HEK293 (cell line): ENCODE data around the gene SPECC1L.

Source experiments
- CTCF ChIA-PET: fragments of 350-600 bp; formaldehyde crosslinking; extraction: SDS; loops from one replicate; lab custom pipeline; 2021; ENCODE audit warnings: antibody characterized with exemption; lab: Yijun Ruan, JAX
- POLR2A ChIA-PET: fragments of 300-600 bp; formaldehyde crosslinking; extraction: SDS; loops from one replicate; lab custom pipeline; 2020; ENCODE audit warnings: antibody characterized with exemption, inconsistent platforms; lab: Yijun Ruan, JAX
- H3K27ac ChIP-seq: fragments of 200-500 bp; sonication (Bioruptor generic); 2 replicates; pipeline ENCODE4 v1.5.1; 2014; ENCODE audit warnings: low read depth, low read length, control low read depth, inconsistent platforms; ENCODE audit errors: extremely low read depth
- H3K36me3 ChIP-seq, 2 experiments: fragments of 200-500 bp in 1 of 2; sonication (Bioruptor generic) in 1 of 2; 1 replicate in 1 of 2; 2 replicates in 1 of 2; pipeline ENCODE4 v1.5.1; 2014 to 2017; ENCODE audit warnings: inconsistent platforms in 2 of 2, low read length in 2 of 2; ENCODE audit not compliant: control insufficient read depth in 2 of 2, insufficient read depth in 1 of 2
- H3K4me1 ChIP-seq: fragments of 200-500 bp; sonication (Bioruptor generic); 2 replicates; pipeline ENCODE4 v1.5.1; 2014; ENCODE audit warnings: mild to moderate bottlenecking, low read length, inconsistent platforms; ENCODE audit not compliant: control insufficient read depth, insufficient read depth
- H3K4me3 ChIP-seq: 2 replicates; pipeline ENCODE4 v1.5.1; 2011; ENCODE audit warnings: low read depth, mild to moderate bottlenecking, control low read depth, low read length, moderate library complexity
- H3K9me3 ChIP-seq: fragments of 200-500 bp; sonication (Bioruptor generic); 2 replicates; pipeline ENCODE4 v1.5.1; 2014; ENCODE audit warnings: low read depth, low read length, inconsistent platforms; ENCODE audit not compliant: control insufficient read depth, insufficient read depth
- CTCF ChIP-seq: fragments of 450-650 bp; formaldehyde crosslinking; IDR thresholded peaks from 2 replicates; pipeline ENCODE4 v1.5.1; 2016; ENCODE audit warnings: missing biosample characterization, missing genetic modification characterization
- GLI2 ChIP-seq: fragments of 450-650 bp; formaldehyde crosslinking; IDR thresholded peaks from 2 replicates; pipeline ENCODE4; 2017; ENCODE audit warnings: missing biosample characterization, missing genetic modification characterization, low read depth, borderline replicate concordance
- HOXA7 ChIP-seq: sonication (generic); formaldehyde crosslinking; IDR thresholded peaks from 2 replicates; pipeline ENCODE4 v1.8.1; 2022; ENCODE audit warnings: missing genetic modification reagents, borderline replicate concordance
- PRDM4 ChIP-seq: fragments of 450-650 bp; formaldehyde crosslinking; IDR thresholded peaks from 2 replicates; pipeline ENCODE4 v1.5.1; 2017; ENCODE audit warnings: missing biosample characterization, missing genetic modification characterization
- ZBTB6 ChIP-seq: fragments of 450-650 bp; formaldehyde crosslinking; IDR thresholded peaks from 2 replicates; pipeline ENCODE4 v1.5.1; 2017; ENCODE audit warnings: missing biosample characterization, missing genetic modification characterization
- ZNF133 ChIP-seq: fragments of 450-650 bp; formaldehyde crosslinking; IDR thresholded peaks from 2 replicates; pipeline ENCODE4 v1.5.1; 2016; ENCODE audit warnings: missing biosample characterization, missing genetic modification characterization
- ZNF24 ChIP-seq: fragments of 450-650 bp; formaldehyde crosslinking; IDR thresholded peaks from 2 replicates; pipeline ENCODE4 v1.5.1; 2016; ENCODE audit warnings: missing biosample characterization, missing genetic modification characterization
- ZNF280C ChIP-seq: fragments of 450-650 bp; formaldehyde crosslinking; IDR thresholded peaks from 2 replicates; pipeline ENCODE4 v1.5.1; 2016; ENCODE audit warnings: missing biosample characterization, missing genetic modification characterization
- ZNF302 ChIP-seq: fragments of 450-650 bp; formaldehyde crosslinking; IDR thresholded peaks from 2 replicates; pipeline ENCODE4 v1.5.1; 2016; ENCODE audit warnings: missing biosample characterization, missing genetic modification characterization, low read depth
- ZNF362 ChIP-seq: fragments of 450-650 bp; formaldehyde crosslinking; IDR thresholded peaks from 2 replicates; pipeline ENCODE4 v1.5.1; 2016; ENCODE audit warnings: missing biosample characterization, missing genetic modification characterization
- ZNF391 ChIP-seq: fragments of 450-650 bp; formaldehyde crosslinking; IDR thresholded peaks from 2 replicates; pipeline ENCODE4 v1.5.1; 2016; ENCODE audit warnings: low read depth, missing biosample characterization, missing genetic modification characterization, borderline replicate concordance
- ZNF514 ChIP-seq: fragments of 450-650 bp; formaldehyde crosslinking; IDR thresholded peaks from 2 replicates; pipeline ENCODE4 v1.5.1; 2016; ENCODE audit warnings: missing biosample characterization, missing genetic modification characterization
- ZNF530 ChIP-seq: fragments of 450-650 bp; formaldehyde crosslinking; IDR thresholded peaks from 2 replicates; pipeline ENCODE4 v1.5.1; 2016; ENCODE audit warnings: low read depth, missing biosample characterization, missing genetic modification characterization
- ZNF549 ChIP-seq: fragments of 450-650 bp; IDR thresholded peaks from 2 replicates; pipeline ENCODE4 v1.5.1; 2018; ENCODE audit warnings: missing biosample characterization, missing genetic modification characterization, mild to moderate bottlenecking, inconsistent platforms, moderate library complexity
- ZNF580 ChIP-seq: fragments of 450-650 bp; formaldehyde crosslinking; IDR thresholded peaks from 2 replicates; pipeline ENCODE4 v1.5.1; 2016; ENCODE audit warnings: missing biosample characterization, missing genetic modification characterization
- ZNF624 ChIP-seq: fragments of 450-650 bp; formaldehyde crosslinking; IDR thresholded peaks from 2 replicates; pipeline ENCODE4 v1.5.1; 2017; ENCODE audit warnings: missing biosample characterization, missing genetic modification characterization
- ZNF670 ChIP-seq: fragments of 450-650 bp; formaldehyde crosslinking; IDR thresholded peaks from 2 replicates; pipeline ENCODE4 v1.5.1; 2016; ENCODE audit warnings: missing biosample characterization, missing genetic modification characterization, low read depth
- ZSCAN5A ChIP-seq: fragments of 450-650 bp; formaldehyde crosslinking; IDR thresholded peaks from 2 replicates; pipeline ENCODE4 v1.5.1; 2016; ENCODE audit warnings: missing biosample characterization, missing genetic modification characterization

SPECC1L gene

GRCh38 chr22:24304062-24304675, 33.5 kb downstream of the SPECC1L start (continued):
- TF ChIP-seq ZNF580 (tag by site-specific recombination): no peak
- no peak for TF ChIP-seq ZNF670
- TF ChIP-seq ZBTB6 (tag by site-specific recombination): no peak

GRCh38 chr22:24305260-24305692, 34.6 kb downstream of the SPECC1L start:
- Histone ChIP-seq H3K27ac (no peak overlapping the region), H3K9me3 (no peaks in the 10 kb centered on the region), H3K36me3 (peaks cover 22 to 76% of the 10 kb centered on the region in 2 experiments), H3K4me1 (peaks cover 19% of the 10 kb centered on the region), H3K4me3 (no peak overlapping the region)
- ChIA-PET POLR2A (no interaction called here), CTCF (interaction anchor here (0.6 kb wide), 2 partner anchors 150 to 181 kb away, joined by 3 to 5 read pairs; no protein-coding TSS in a partner anchor)
- no peak for TF ChIP-seq GLI2 (tag by site-specific recombination)
- no peak for TF ChIP-seq ZBTB6 (tag by site-specific recombination)
- no peak for TF ChIP-seq PRDM4 (tag by site-specific recombination)
- no peak for TF ChIP-seq CTCF (tag by site-specific recombination)
- TF ChIP-seq ZNF514 (tag by site-specific recombination): no peak
- TF ChIP-seq ZNF362: no peak
- TF ChIP-seq ZNF24: no peak
- TF ChIP-seq HOXA7 (CRISPR knock-in tag): no peak
- no peak for TF ChIP-seq ZNF549 (tag by site-specific recombination)
- no peak for TF ChIP-seq ZNF391
- TF ChIP-seq ZNF133: no peak
- TF ChIP-seq ZNF624 (tag by site-specific recombination): no peak
- TF ChIP-seq ZNF530 (tag by site-specific recombination): no peak
- no peak for TF ChIP-seq ZNF280C (tag by site-specific recombination)
- no peak for TF ChIP-seq ZNF302
- TF ChIP-seq ZSCAN5A: no peak
